H1 (cell line): Measurements from ENCODE around the gene BAIAP2. TPM values are rescaled to one million over a fixed set of nuclear protein-coding genes. Genes with fewer than 3 reads are reported as not detected.

Source experiments
- CTCF ChIA-PET: fragments of 300-600 bp; sonication (Branson Sonifier 250); formaldehyde crosslinking; loops from one replicate; lab custom pipeline; 2021; ENCODE audit not compliant: partially characterized antibody; lab: Charles Lee
- POLR2A ChIA-PET: fragments of 300-600 bp; sonication (Branson Sonifier 250); formaldehyde crosslinking; loops from one replicate; lab custom pipeline; 2021; ENCODE audit warnings: inconsistent platforms; ENCODE audit not compliant: partially characterized antibody; lab: Charles Lee
- DNase-seq, 2 experiments: peaks; one replicate each; pipeline versions ENCODE4 v3.0.0 to v3.0.0-alpha.2; 2010 to 2022; ENCODE audit warnings: low spot score in 2 of 2, low read depth in 1 of 2, mixed read lengths in 1 of 2
- FAIRE-seq: peaks from 2 replicates; lab custom pipeline; 2011; peaks lifted over from hg19 to GRCh38; lab: Jason Lieb, UNC
- H2AFZ ChIP-seq: 2 replicates; pipeline ENCODE4 v1.8.1; 2012; ENCODE audit warnings: low read length, inconsistent platforms
- H2AK5ac ChIP-seq: 2 replicates; pipeline ENCODE4 v1.6.1; 2013; ENCODE audit warnings: low read depth, low read length
- H2BK120ac ChIP-seq: replicated peaks from 2 replicates; pipeline ENCODE3; 2013; ENCODE audit warnings: low read depth, low read length, inconsistent platforms
- H2BK12ac ChIP-seq: 2 replicates; pipeline ENCODE4 v1.6.1; 2013; ENCODE audit warnings: low read depth, low read length
- H2BK15ac ChIP-seq: 2 replicates; pipeline ENCODE4 v1.6.1; 2013; ENCODE audit warnings: low read length
- H2BK20ac ChIP-seq: 2 replicates; pipeline ENCODE4 v1.6.1; 2013; ENCODE audit warnings: low read length
- H2BK5ac ChIP-seq: 2 replicates; pipeline ENCODE4 v1.6.1; 2013; ENCODE audit warnings: low read depth, low read length
- H3K14ac ChIP-seq: 2 replicates; pipeline ENCODE4 v1.6.1; 2013; ENCODE audit warnings: inconsistent platforms; ENCODE audit not compliant: insufficient read length
- H3K18ac ChIP-seq: 2 replicates; pipeline ENCODE4 v1.6.1; 2013; ENCODE audit warnings: low read length; ENCODE audit errors: extremely low read depth
- H3K23ac ChIP-seq: 2 replicates; pipeline ENCODE4 v1.6.1; 2013; ENCODE audit warnings: inconsistent platforms; ENCODE audit not compliant: insufficient read length
- H3K23me2 ChIP-seq: 2 replicates; pipeline ENCODE4 v1.6.1; 2013; ENCODE audit warnings: low read depth, low read length
- H3K27ac ChIP-seq: 2 replicates; pipeline ENCODE4 v1.6.1; 2011; ENCODE audit warnings: low read depth, low read length, inconsistent platforms
- H3K27me3 ChIP-seq, 4 experiments: replicated peaks in 1 of 4; 1 replicate in 1 of 4; 2 replicates in 3 of 4; pipeline versions ENCODE4 v1.6.1 to v1.8.1; 2011 to 2013; ENCODE audit warnings: low read length in 3 of 4, mild to moderate bottlenecking in 3 of 4, inconsistent platforms in 2 of 4, mixed read lengths in 2 of 4, moderate library complexity in 1 of 4; ENCODE audit not compliant: control insufficient read depth in 3 of 4, insufficient read depth in 3 of 4; ENCODE audit errors: extremely low read depth in 1 of 4
- H3K36me3 ChIP-seq, 4 experiments: 2 replicates each; pipeline versions ENCODE4 v1.6.1 to v1.8.1; 2011 to 2013; ENCODE audit warnings: mild to moderate bottlenecking in 4 of 4, low read length in 3 of 4, moderate library complexity in 2 of 4, control low read depth in 1 of 4, inconsistent platforms in 1 of 4; ENCODE audit not compliant: insufficient read depth in 4 of 4, control insufficient read depth in 2 of 4
- H3K4ac ChIP-seq: replicated peaks from 2 replicates; pipeline ENCODE3; 2013; ENCODE audit warnings: low read length, low read depth, mixed read lengths, inconsistent platforms; ENCODE audit not compliant: insufficient read length
- H3K4me1 ChIP-seq, 4 experiments: replicated peaks in 1 of 4; 1 replicate in 1 of 4; 2 replicates in 3 of 4; pipeline versions ENCODE4 v1.6.1 to v1.8.1; 2011 to 2013; ENCODE audit warnings: low read length in 3 of 4, inconsistent platforms in 2 of 4, mixed read lengths in 1 of 4; ENCODE audit not compliant: insufficient read depth in 4 of 4, control insufficient read depth in 3 of 4
- H3K4me2 ChIP-seq, 2 experiments: 2 replicates each; pipeline versions ENCODE4 v1.6.1 to v1.8.1; 2011 to 2013; ENCODE audit warnings: low read depth in 2 of 2, low read length in 2 of 2, control low read depth in 1 of 2, inconsistent platforms in 1 of 2, mild to moderate bottlenecking in 1 of 2; ENCODE audit not compliant: insufficient read depth in 1 of 2
- H3K4me3 ChIP-seq, 4 experiments: fragments of 200-600, 300-600 bp in 1 of 4; sonication (generic), shearing (Covaris generic), sonication (Bioruptor Twin) in 1 of 4; 2 replicates each; pipeline versions ENCODE4 v1.5.1 to v1.8.1; 2011 to 2016; ENCODE audit warnings: low read length in 4 of 4, low read depth in 3 of 4, control low read depth in 2 of 4, inconsistent platforms in 2 of 4, mild to moderate bottlenecking in 2 of 4, mixed read lengths in 1 of 4, moderate library complexity in 1 of 4; ENCODE audit not compliant: insufficient read depth in 2 of 4; ENCODE audit errors: extremely low read depth in 1 of 4
- H3K56ac ChIP-seq: replicated peaks from 2 replicates; pipeline ENCODE3; 2013; ENCODE audit warnings: low read depth, mild to moderate bottlenecking, mixed read lengths, low read length, inconsistent platforms; ENCODE audit not compliant: insufficient read length
- H3K79me1 ChIP-seq: 2 replicates; pipeline ENCODE4 v1.6.1; 2013; ENCODE audit warnings: low read depth, low read length, control low read depth
- H3K79me2 ChIP-seq, 2 experiments: 2 replicates each; pipeline versions ENCODE4 v1.6.1 to v1.8.1; 2012 to 2013; ENCODE audit warnings: low read length in 2 of 2, mild to moderate bottlenecking in 2 of 2, inconsistent platforms in 1 of 2; ENCODE audit not compliant: insufficient read depth in 2 of 2, control insufficient read depth in 1 of 2
- H3K9ac ChIP-seq, 4 experiments: replicated peaks in 1 of 4; 1 replicate in 1 of 4; 2 replicates in 3 of 4; pipeline versions ENCODE4 v1.6.1 to v1.8.1; 2011 to 2013; ENCODE audit warnings: low read depth in 3 of 4, low read length in 3 of 4, control low read depth in 2 of 4, mild to moderate bottlenecking in 2 of 4, moderate library complexity in 2 of 4, inconsistent platforms in 1 of 4; ENCODE audit errors: extremely low read depth in 1 of 4
- H3K9me3 ChIP-seq, 2 experiments: 2 replicates each; pipeline versions ENCODE4 v1.6.1 to v1.8.1; 2012 to 2013; ENCODE audit warnings: mild to moderate bottlenecking in 2 of 2, moderate library complexity in 2 of 2, control low read depth in 1 of 2, inconsistent platforms in 1 of 2, low read depth in 1 of 2, low read length in 1 of 2, mixed read lengths in 1 of 2; ENCODE audit not compliant: insufficient read depth in 2 of 2
- H4K20me1 ChIP-seq, 2 experiments: replicated peaks in 1 of 2; 2 replicates each; pipeline versions ENCODE3 to v1.8.1; 2011 to 2013; ENCODE audit warnings: inconsistent platforms in 2 of 2, low read length in 2 of 2, mild to moderate bottlenecking in 1 of 2; ENCODE audit not compliant: insufficient read depth in 2 of 2, control insufficient read depth in 1 of 2
- H4K5ac ChIP-seq: 2 replicates; pipeline ENCODE4 v1.6.1; 2013; ENCODE audit warnings: low read length, low read depth, mixed read lengths, inconsistent platforms; ENCODE audit not compliant: insufficient read length
- H4K8ac ChIP-seq: 2 replicates; pipeline ENCODE4 v1.8.0; 2013; ENCODE audit warnings: mild to moderate bottlenecking, moderate library complexity, low read length, inconsistent platforms; ENCODE audit not compliant: insufficient read depth; ENCODE audit errors: extremely low read depth
- H4K91ac ChIP-seq: replicated peaks from 2 replicates; pipeline ENCODE3; 2013; ENCODE audit warnings: low read length, mixed read lengths, inconsistent platforms; ENCODE audit not compliant: insufficient read length
- CTBP2 ChIP-seq: IDR thresholded peaks from 2 replicates; pipeline ENCODE4 v1.7.0; 2011; ENCODE audit warnings: borderline replicate concordance, mild to moderate bottlenecking, moderate library complexity, mixed read lengths, low read length; ENCODE audit not compliant: insufficient read depth, insufficient read length
- EZH2 ChIP-seq: fragments of 200-600 bp; sonication (generic); IDR thresholded peaks from 2 replicates; pipeline ENCODE4 v1.7.1; 2012; ENCODE audit warnings: low read depth, mild to moderate bottlenecking, moderate library complexity, low read length, inconsistent platforms; ENCODE audit not compliant: severe bottlenecking
- GTF2F1 ChIP-seq: IDR thresholded peaks from 2 replicates; pipeline ENCODE4 v1.6.1; 2012; ENCODE audit warnings: low read depth, low read length, improper control_type of control experiment, borderline replicate concordance
- KDM1A ChIP-seq: fragments of 200-600, 300-600 bp; sonication (generic); IDR thresholded peaks from 2 replicates; pipeline ENCODE4 v1.7.1; 2016; ENCODE audit warnings: mild to moderate bottlenecking, low read length, borderline replicate concordance
- KDM4A ChIP-seq: IDR thresholded peaks from one replicate; pipeline ENCODE4 v1.7.1; 2012; ENCODE audit warnings: low read depth, mild to moderate bottlenecking, moderate library complexity, low read length, inconsistent platforms; ENCODE audit not compliant: severe bottlenecking
- MAX ChIP-seq: IDR thresholded peaks from 2 replicates; pipeline ENCODE4 v1.6.1; 2012; ENCODE audit warnings: inconsistent platforms
- NANOG ChIP-seq: IDR thresholded peaks from 2 replicates; pipeline ENCODE4 v1.6.1; 2011; ENCODE audit warnings: low read length, low read depth, mild to moderate bottlenecking, inconsistent platforms; ENCODE audit not compliant: insufficient read depth, poor library complexity, severe bottlenecking
- SP2 ChIP-seq: IDR thresholded peaks from 2 replicates; pipeline ENCODE4 v1.6.1; 2012; ENCODE audit warnings: mild to moderate bottlenecking, low read length, inconsistent platforms
- TBP ChIP-seq: IDR thresholded peaks from 2 replicates; pipeline ENCODE4 v1.6.1; 2011; ENCODE audit warnings: low read depth, low read length, improper control_type of control experiment
- TEAD4 ChIP-seq: IDR thresholded peaks from 2 replicates; pipeline ENCODE4 v1.6.1; 2012; ENCODE audit warnings: low read depth, low read length, inconsistent platforms, mixed read lengths
- YY1 ChIP-seq: IDR thresholded peaks from 2 replicates; pipeline ENCODE4 v1.6.1; 2011; ENCODE audit warnings: low read depth, mild to moderate bottlenecking, low read length
- WGBS, 2 experiments: shearing (Covaris generic) in 1 of 2; methylation state at CpG; one replicate each; pipeline versions ENCODE4 v1.1.6 to v1.1.7; 2013 to 2015; ENCODE audit warnings: low lambda C conversion rate in 2 of 2, mixed read lengths in 2 of 2, inconsistent platforms in 1 of 2, low coverage in 1 of 2, missing lambda C conversion rate in 1 of 2; ENCODE audit not compliant: insufficient replicate concordance in 2 of 2, insufficient coverage in 1 of 2, insufficient read length in 1 of 2; ENCODE audit errors: extremely low coverage in 1 of 2, missing lambda C conversion rate in 1 of 2; 5-methylcytosine and 5-hydroxymethylcytosine counted together
- polyA plus RNA-seq, 7 experiments: library from polyadenylated mRNA; depleted of rRNA in 3 of 7; stranded (reverse) in 5 of 7; unstranded in 2 of 7; fragments of >200 nt in 5 of 7; fragments of 200-250 nt in 2 of 7; gene quantifications; 1 replicate in 5 of 7; 2 replicates in 1 of 7; 4 replicates in 1 of 7; pipeline versions ENCODE4 v1.2.1 to v1.2.3, GENCODE V29; 2011 to 2013; ENCODE audit warnings: missing spikeins in 2 of 7, mixed read lengths in 2 of 7
- total RNA-seq: library from RNA; stranded (reverse); fragmentation: NEBNext Ultra II Directional; extraction: Animal tissue kit (Norgen Biotek cat#: 25700); gene quantifications from 2 replicates; pipeline ENCODE4 v1.2.1, GENCODE V29; 2021

BAIAP2 gene
- total and polyA plus RNA-seq, 2 of the 8 experiments (the other 6 are each of a cell fraction or from before 2014, with no cell fraction given): 10.0 to 22.8 TPM

- no peak for FAIRE-seq
- WGBS, 2 experiments: 95% methylated on average over 19 of the region's 19 CpGs; no CpG with 5 or more reads in 1 of the 2 experiments
- no peak for DNase-seq
- TF ChIP-seq NANOG: no peak
- no peak for TF ChIP-seq YY1
- no peak for TF ChIP-seq EZH2
- TF ChIP-seq CTBP2: no peak
- TF ChIP-seq SP2: no peak
- no peak for TF ChIP-seq TBP
- no peak for TF ChIP-seq GTF2F1
- no peak for TF ChIP-seq MAX
- no peak for TF ChIP-seq KDM4A
- no peak for TF ChIP-seq TEAD4
- no peak for TF ChIP-seq KDM1A
Observed at GRCh38 chr17:80998118-80998747, 36.7 kb upstream of the BAIAP2 start.

More at GRCh38 chr17:80998118-80998747, 36.7 kb upstream of the BAIAP2 start:
- Histone ChIP-seq H3K4me2 (no peak overlapping the region), H3K36me3 (peaks cover 0 to 8% (median 1%) of the 10 kb centered on the region in 4 experiments; a peak in 3 of 8 replicates), H3K27ac (no peak overlapping the region), H4K20me1 (peaks cover 3 to 20% of the 10 kb centered on the region in 2 experiments), H3K4ac (no peak overlapping the region), H3K79me1 (no peaks in the 10 kb centered on the region; the same call in 1 of the 2 replicates), H3K9ac (no peak overlapping the region), H3K4me1 (no peaks in the 10 kb centered on the region), H2AFZ (no peak overlapping the region), H2BK20ac (no peak overlapping the region), H2BK120ac (no peak overlapping the region), H3K23ac (no peak overlapping the region), H4K91ac (no peak overlapping the region), H3K27me3 (peaks cover 0 to 7% (median 2%) of the 10 kb centered on the region in 4 experiments; a peak in 3 of 7 replicates), H2AK5ac (no peak overlapping the region), H4K5ac (no peak overlapping the region), H3K18ac (no peak overlapping the region), H2BK12ac (no peak overlapping the region), H3K79me2 (no peaks in the 10 kb centered on the region; a peak in 1 of 4 replicates), H3K4me3 (no peak overlapping the region), H4K8ac (peak overlapping the region; percentile 85; the same call in 1 of the 2 replicates), H3K9me3 (no peaks in the 10 kb centered on the region), H3K14ac (no peak overlapping the region), H3K23me2 (no peaks in the 10 kb centered on the region), H2BK5ac (no peak overlapping the region), H2BK15ac (no peak overlapping the region), H3K56ac (no peak overlapping the region)
- ChIA-PET POLR2A (no interaction called here), CTCF (interaction anchor here (0.7 to 1.5 kb wide), 5 partner anchors 9 to 105 kb away, joined by 3 to 5 read pairs (median 4); no protein-coding TSS in a partner anchor)
